Pancreas (tissue), 10 donors: ENCODE data around the gene UPB1. TPM values are rescaled to one million over a fixed set of nuclear protein-coding genes. Genes with fewer than 3 reads are reported as not detected.
"Not testable (repeated sequence)": the region's sequence is repeated elsewhere in the genome, so short reads cannot be mapped to it uniquely, and the experiment has no call there.

Experiments
- ATAC-seq, 4 donors: fragments of 200-7000 bp; cut with Tn5 transposase; one replicate each; pipeline versions ENCODE4 v1.8.0 to v1.9.1; 2020; ENCODE audit warnings: mild to moderate bottlenecking in 4 of 4, moderate library complexity in 4 of 4
- DNase-seq, 6 donors: peaks; one replicate each; pipeline ENCODE4 v3.0.0-alpha.2; 2020
- FAIRE-seq: peaks from 2 replicates; lab custom pipeline; 2012; peaks lifted over from hg19 to GRCh38; lab: Jason Lieb, UNC
- H3K27ac ChIP-seq, 4 donors: fragments of 200-600 bp; sonication (generic); 1 replicate in 3 of 4; 2 replicates in 1 of 4; pipeline versions ENCODE4 v1.5.0 to v1.8.0; 2020
- H3K27me3 ChIP-seq, 4 donors: fragments of 200-600 bp; one replicate each; pipeline ENCODE4 v1.8.0; 2021
- H3K36me3 ChIP-seq, 3 donors: fragments of 200-600 bp; sonication (generic) in 1 of 3; one replicate each; pipeline versions ENCODE4 v1.5.0 to v1.8.0; 2020 to 2021
- H3K4me1 ChIP-seq, 3 donors: fragments of 200-600 bp; one replicate each; pipeline ENCODE4 v1.8.0; 2021
- H3K4me3 ChIP-seq, 4 donors: fragments of 200-600 bp; sonication (generic) in 2 of 4; one replicate each; pipeline versions ENCODE4 v1.5.0 to v1.8.0; 2020 to 2021
- H3K9me3 ChIP-seq, 4 donors: fragments of 200-600 bp; one replicate each; pipeline ENCODE4 v1.8.0; 2021
- WGBS, 2 donors: extraction: QIAGEN DNeasy Blood & Tissue Kit; methylation state at CpG; one replicate each; pipeline ENCODE4 v1.1.7; 2013; 5-methylcytosine and 5-hydroxymethylcytosine counted together
- intact Hi-C, 3 donors: fragments of 100-400 bp; cut with DNase I; formaldehyde crosslinking; loops; one replicate each; pipeline versions ENCODE4 v1.11.1 to v1.14.2; 2022
- polyA plus RNA-seq, 2 donors: library from polyadenylated mRNA; stranded (reverse); fragments of 200-250 nt; gene quantifications; one replicate each; pipeline ENCODE4 v1.2.3, GENCODE V29; 2013
- total RNA-seq, 6 donors: library from RNA; stranded (reverse); fragmentation: NEBNext Ultra II Directional in 4 of 6; extraction: Animal tissue kit (Norgen Biotek cat#: 25700) in 4 of 6; gene quantifications; one replicate each; pipeline versions ENCODE4 v1.2.1 to v1.2.4, GENCODE V29; 2021 to 2023
- TF ChIP-seq, protein P1 (sequence below), 4 donors: fragments of 200-600 bp; sonication (generic) in 3 of 4; IDR thresholded peaks; one replicate each; pipeline versions ENCODE4 v1.5.0 to v1.8.0; 2021; ENCODE audit warnings: antibody characterized with exemption in 4 of 4
- donor health status: healthy with polysubstance abuse.
- donor health status: DM: no; HTN: no; CAD: no; lungs with moderate emphysema.
- donor health status: DM: no; HTN: no; CAD: no.
- donor health status: control.
- donor health status: control.
- donor health status: Bipolar disorder and iron deficiency.
- donor health status: DM: yes; HTN: yes; CAD: no.
- donor health status: DM: no; HTN: no; CAD: no.
- donor health status: DM: no; HTN: no; CAD: no.
- donor health status: DM: yes; HTN: yes; CAD: no.

The UPB1 gene
- total and polyA plus RNA-seq, 8 donors: 0.08 to 2.3 (median 0.25) TPM

GRCh38 chr22:24485170-24485569 lies 10.0 kb upstream of the UPB1 start:
- Histone ChIP-seq H3K4me1 (peaks cover 0 to 16% (median 6%) of the 10 kb centered on the region in 3 donors), H3K27ac (no peak overlapping the region), H3K9me3 (no peaks in the 10 kb centered on the region), H3K4me3 (no peak overlapping the region), H3K27me3 (no peaks in the 10 kb centered on the region), H3K36me3 (no peaks in the 10 kb centered on the region)
- ATAC-seq (no peak), DNase-seq (no peak), FAIRE-seq (no peak)
- TF ChIP-seq, protein P1, sequence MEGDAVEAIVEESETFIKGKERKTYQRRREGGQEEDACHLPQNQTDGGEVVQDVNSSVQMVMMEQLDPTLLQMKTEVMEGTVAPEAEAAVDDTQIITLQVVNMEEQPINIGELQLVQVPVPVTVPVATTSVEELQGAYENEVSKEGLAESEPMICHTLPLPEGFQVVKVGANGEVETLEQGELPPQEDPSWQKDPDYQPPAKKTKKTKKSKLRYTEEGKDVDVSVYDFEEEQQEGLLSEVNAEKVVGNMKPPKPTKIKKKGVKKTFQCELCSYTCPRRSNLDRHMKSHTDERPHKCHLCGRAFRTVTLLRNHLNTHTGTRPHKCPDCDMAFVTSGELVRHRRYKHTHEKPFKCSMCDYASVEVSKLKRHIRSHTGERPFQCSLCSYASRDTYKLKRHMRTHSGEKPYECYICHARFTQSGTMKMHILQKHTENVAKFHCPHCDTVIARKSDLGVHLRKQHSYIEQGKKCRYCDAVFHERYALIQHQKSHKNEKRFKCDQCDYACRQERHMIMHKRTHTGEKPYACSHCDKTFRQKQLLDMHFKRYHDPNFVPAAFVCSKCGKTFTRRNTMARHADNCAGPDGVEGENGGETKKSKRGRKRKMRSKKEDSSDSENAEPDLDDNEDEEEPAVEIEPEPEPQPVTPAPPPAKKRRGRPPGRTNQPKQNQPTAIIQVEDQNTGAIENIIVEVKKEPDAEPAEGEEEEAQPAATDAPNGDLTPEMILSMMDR (IDR thresholded peaks at IDR 0.05): no peak
- intact Hi-C loops: no loop called here
- 76 to 85% methylated on average over 4 of the region's 4 CpGs for WGBS, 2 donors

DNA sequence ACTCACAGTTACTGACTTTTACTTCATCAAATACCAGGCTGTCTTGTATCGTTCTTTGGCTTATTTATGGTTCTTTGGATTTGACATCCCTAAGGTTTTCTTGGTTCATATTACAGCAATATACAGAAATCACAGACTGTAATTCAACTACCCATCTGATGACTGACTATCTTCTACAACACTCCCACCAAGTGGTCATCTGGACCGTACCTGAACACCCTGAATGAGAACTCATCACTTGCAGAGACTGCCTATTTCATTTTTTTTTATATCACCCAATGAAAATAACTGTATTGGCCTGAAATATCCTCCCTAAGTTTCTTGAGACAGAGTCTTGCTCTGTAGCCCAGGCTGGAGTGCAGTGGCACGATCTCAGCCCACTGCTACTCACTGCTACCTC lies 9.5 kb upstream of the UPB1 start:
- TF ChIP-seq, protein P1 (IDR thresholded peaks at IDR 0.05): no peak
- H3K27me3 ChIP-seq: no peaks in the 10 kb centered on the region
- H3K9me3 ChIP-seq: no peaks in the 10 kb centered on the region
- H3K36me3 ChIP-seq: no peaks in the 10 kb centered on the region
- H3K4me1 ChIP-seq: peaks cover 0 to 16% (median 6%) of the 10 kb centered on the region in 3 donors
- intact Hi-C loops: no loop called here
- no peak for DNase-seq
- no peak for ATAC-seq
- FAIRE-seq: no peak
- 61 to 80% methylated on average over 3 of the region's 3 CpGs for WGBS, 2 donors
- H3K27ac ChIP-seq: no peak overlapping the region
- no peak overlapping the region for H3K4me3 ChIP-seq

GRCh38 chr22:24486501-24486921 lies 8.6 kb upstream of the UPB1 start:
- no peak for FAIRE-seq
- no peak for ATAC-seq
- H3K27me3 ChIP-seq: no peaks in the 10 kb centered on the region
- 89% methylated on average over 2 of the region's 2 CpGs for WGBS, 2 donors
- H3K27ac ChIP-seq: no peak overlapping the region
- H3K4me1 ChIP-seq: peaks cover 0 to 16% (median 6%) of the 10 kb centered on the region in 3 donors
- H3K4me3 ChIP-seq: no peak overlapping the region
- H3K9me3 ChIP-seq: no peaks in the 10 kb centered on the region
- H3K36me3 ChIP-seq: no peaks in the 10 kb centered on the region
- TF ChIP-seq, protein P1 (IDR thresholded peaks at IDR 0.05): no peak
- intact Hi-C loops: no loop called here
- no peak for DNase-seq

DNA sequence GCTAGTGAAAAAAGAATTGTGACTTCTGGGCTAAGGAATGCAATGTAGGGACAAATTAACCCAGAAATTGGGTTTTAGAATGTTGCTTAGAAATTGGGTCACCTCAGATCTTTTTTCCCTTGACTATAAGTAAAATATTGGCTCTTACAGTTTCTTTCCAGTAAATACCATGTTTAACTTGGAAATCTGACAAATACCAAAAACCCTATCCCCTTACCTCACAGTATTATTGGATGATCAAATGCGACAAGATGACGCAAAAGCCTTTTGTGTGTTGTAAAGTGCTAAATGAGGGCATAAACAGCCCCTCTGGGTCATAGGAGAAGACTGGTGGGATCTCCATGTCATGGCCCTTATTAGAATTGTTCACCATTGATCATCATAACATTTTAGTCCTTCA lies 6.1 kb upstream of the UPB1 start:
- Histone ChIP-seq H3K4me3 (no peak overlapping the region), H3K4me1 (no peaks in the 10 kb centered on the region), H3K27ac (no peak overlapping the region), H3K36me3 (no peaks in the 10 kb centered on the region), H3K27me3 (peaks cover 0 to 1% (median 0%) of the 10 kb centered on the region in 4 donors), H3K9me3 (no peaks in the 10 kb centered on the region)
- 46 to 78% methylated on average over 2 of the region's 2 CpGs for WGBS, 2 donors
- ATAC-seq (no peak), FAIRE-seq (no peak), DNase-seq (no peak)
- TF ChIP-seq, protein P1 (IDR thresholded peaks at IDR 0.05): no peak
- intact Hi-C loops: no loop called here

GRCh38 chr22:24489434-24489833 lies 5.7 kb upstream of the UPB1 start:
- DNase-seq, H3K27me3 ChIP-seq, FAIRE-seq, H3K9me3 ChIP-seq, H3K36me3 ChIP-seq, ATAC-seq, H3K4me3 ChIP-seq, H3K27ac ChIP-seq, H3K4me1 ChIP-seq, intact Hi-C loops: not testable (repeated sequence)
- WGBS, 2 donors: 98% methylated on average over 1 of the region's 1 CpG
